Measurements from ENCODE around the gene FAM240B. TPM values are rescaled to one million over a fixed set of nuclear protein-coding genes. Genes with fewer than 3 reads are reported as not detected.

Gene FAM240B
- total RNA-seq, 4 donors from 2014 or later, result not detected

DNA sequence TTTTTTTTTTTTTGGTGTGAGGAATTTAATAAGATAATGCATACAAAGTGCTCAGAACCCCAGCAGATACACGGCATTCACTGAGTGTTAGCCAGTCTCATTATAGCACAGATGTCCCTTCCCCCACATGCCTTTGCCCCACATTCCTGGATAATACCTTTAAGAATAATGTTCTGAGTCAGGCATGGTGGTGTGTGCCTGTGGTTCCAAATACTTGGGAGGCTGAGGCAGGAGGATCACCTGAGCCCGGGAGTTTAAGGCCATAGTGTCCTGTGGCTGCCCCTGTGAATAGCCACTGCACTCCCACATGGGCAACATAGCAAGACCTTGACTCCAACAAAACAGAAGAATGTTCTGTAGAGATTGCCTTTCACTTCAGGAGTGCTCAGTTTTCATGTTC, 75.3 kb downstream of the FAM240B start:
- ATAC-seq (ENCODE audit: low FRiP score), result no peak
- no peak for TF ChIP-seq CTCF (IDR thresholded peaks at IDR 0.05)
- no peak for DNase-seq (ENCODE audit: low spot score)

Small RNA genes lying within 50 kb of the gene (small RNA-seq; reads per million reads assigned to genes)
- not detected for gene RNU6-765P

Other genes starting within 250 kb of the FAM240B start
- gene ANKRD18A, start 99.5 kb downstream of the FAM240B start, total RNA-seq, result 1 to 10 TPM in 1 of 4 donors, under 1 TPM in 2, not detected in 1; 0.13 to 1.9 (median 0.48) TPM

Data from omental fat pad (tissue), 4 donors.